SK-N-SH (cell line): Measurements from ENCODE around the gene NMNAT2. TPM values are rescaled to one million over a fixed set of nuclear protein-coding genes. Genes with fewer than 3 reads are reported as not detected.

Source experiments
- CTCF ChIA-PET: fragments of 300-600, 350-600 bp; formaldehyde crosslinking; extraction: SDS; loops from one replicate; lab custom pipeline; 2021; lab: Yijun Ruan, JAX
- POLR2A ChIA-PET: fragments of 350-600 bp; sonication (Branson Sonifier 250); formaldehyde crosslinking; extraction: SDS; loops from one replicate; lab custom pipeline; 2020; ENCODE audit warnings: antibody characterized with exemption, inconsistent platforms; lab: Yijun Ruan, JAX
- DNase-seq: peaks from one replicate; pipeline ENCODE4 v3.0.0; 2012
- H2AFZ ChIP-seq: fragments of 200-600 bp; sonication (generic); 2 replicates; pipeline ENCODE4 v1.8.1; 2016; ENCODE audit warnings: antibody characterized with exemption, mild to moderate bottlenecking, low read depth
- H3F3A ChIP-seq: fragments of 200-600 bp; sonication (generic); replicated peaks from 2 replicates; pipeline ENCODE3; 2016; ENCODE audit warnings: antibody characterized with exemption, mild to moderate bottlenecking; ENCODE audit not compliant: insufficient read depth
- H3K27ac ChIP-seq, 2 experiments: fragments of 200-500 bp in 1 of 2; fragments of 200-600 bp in 1 of 2; sonication (Bioruptor generic) in 1 of 2; sonication (generic), shearing (Covaris generic) in 1 of 2; 2 replicates each; pipeline versions ENCODE4 v1.5.1 to v1.6.1; 2014 to 2016; ENCODE audit warnings: low read depth in 2 of 2, inconsistent platforms in 1 of 2, low read length in 1 of 2, mild to moderate bottlenecking in 1 of 2, mixed read lengths in 1 of 2
- H3K27me3 ChIP-seq: fragments of 200-600 bp; sonication (generic), shearing (Covaris generic); 2 replicates; pipeline ENCODE4 v1.6.1; 2016; ENCODE audit warnings: mixed run types; ENCODE audit not compliant: insufficient read depth
- H3K36me3 ChIP-seq, 2 experiments: fragments of 200-500 bp in 1 of 2; fragments of 200-600 bp in 1 of 2; sonication (Bioruptor generic) in 1 of 2; sonication (generic) in 1 of 2; replicated peaks in 1 of 2; 2 replicates each; pipeline versions ENCODE3 to v1.5.1; 2014 to 2016; ENCODE audit warnings: low read length in 1 of 2, mild to moderate bottlenecking in 1 of 2; ENCODE audit not compliant: insufficient read depth in 2 of 2, control insufficient read depth in 1 of 2
- H3K4me1 ChIP-seq, 2 experiments: fragments of 200-500 bp in 1 of 2; fragments of 200-600 bp in 1 of 2; sonication (Bioruptor generic) in 1 of 2; sonication (generic), shearing (Covaris generic) in 1 of 2; 2 replicates each; pipeline versions ENCODE4 v1.5.1 to v1.6.1; 2014 to 2016; ENCODE audit warnings: low read depth in 1 of 2, low read length in 1 of 2, mixed run types in 1 of 2; ENCODE audit not compliant: insufficient read depth in 2 of 2, control insufficient read depth in 1 of 2
- H3K4me2 ChIP-seq: fragments of 200-600 bp; sonication (generic), shearing (Covaris generic); 2 replicates; pipeline ENCODE4 v1.6.1; 2017; ENCODE audit warnings: mixed run types
- H3K4me3 ChIP-seq, 2 experiments: fragments of 200-500 bp in 1 of 2; fragments of 200-600 bp in 1 of 2; sonication (Bioruptor generic) in 1 of 2; sonication (generic), shearing (Covaris generic) in 1 of 2; 2 replicates each; pipeline versions ENCODE4 v1.5.1 to v1.8.1; 2014 to 2016; ENCODE audit warnings: low read depth in 2 of 2, inconsistent platforms in 1 of 2, low read length in 1 of 2, mild to moderate bottlenecking in 1 of 2, mixed read lengths in 1 of 2, moderate library complexity in 1 of 2
- H3K79me2 ChIP-seq: fragments of 200-600 bp; sonication (generic); 2 replicates; pipeline ENCODE4 v1.8.1; 2017; ENCODE audit warnings: mild to moderate bottlenecking; ENCODE audit not compliant: insufficient read depth
- H3K9ac ChIP-seq: fragments of 200-600 bp; sonication (generic); 2 replicates; pipeline ENCODE4 v1.6.1; 2017; ENCODE audit warnings: mixed run types
- H3K9me2 ChIP-seq: fragments of 200-600 bp; sonication (generic); 2 replicates; pipeline ENCODE4 v1.6.1; 2017; ENCODE audit warnings: mixed run types
- H3K9me3 ChIP-seq: fragments of 200-600 bp; sonication (generic); 2 replicates; pipeline ENCODE4 v1.6.1; 2017; ENCODE audit warnings: mixed run types, mild to moderate bottlenecking, moderate library complexity
- H4K20me1 ChIP-seq: fragments of 200-600 bp; sonication (generic); 2 replicates; pipeline ENCODE4 v1.6.1; 2017; ENCODE audit warnings: mild to moderate bottlenecking, mixed run types; ENCODE audit not compliant: insufficient read depth
- CHD2 ChIP-seq: fragments of 150-350 bp; IDR thresholded peaks from 2 replicates; pipeline ENCODE4 v1.6.1; 2018; ENCODE audit warnings: low read length; ENCODE audit not compliant: partially characterized antibody
- CTCF ChIP-seq: fragments of 200-600 bp; sonication (generic); IDR thresholded peaks from 2 replicates; pipeline ENCODE4 v1.6.1; 2017; ENCODE audit warnings: antibody characterized with exemption, mild to moderate bottlenecking, moderate library complexity
- ELF1 ChIP-seq: IDR thresholded peaks from 2 replicates; pipeline ENCODE4 v1.4.0; 2012
- EZH2phosphoT487 ChIP-seq: fragments of 200-600 bp; sonication (generic); IDR thresholded peaks from 2 replicates; pipeline ENCODE4 v1.6.1; 2017; ENCODE audit warnings: low read depth, mixed run types, mild to moderate bottlenecking, antibody characterized with exemption, moderate library complexity, borderline replicate concordance
- FOSL2 ChIP-seq: IDR thresholded peaks from 2 replicates; pipeline ENCODE4 v1.4.0; 2012; ENCODE audit warnings: low read depth, mild to moderate bottlenecking, moderate library complexity, borderline replicate concordance
- FOXJ3 ChIP-seq: sonication (generic); formaldehyde crosslinking; IDR thresholded peaks from 2 replicates; pipeline ENCODE4 v1.5.1; 2020; ENCODE audit warnings: mild to moderate bottlenecking, missing genetic modification reagents
- GABPA ChIP-seq: IDR thresholded peaks from 2 replicates; pipeline ENCODE4 v1.4.0; 2012; ENCODE audit warnings: low read depth, mild to moderate bottlenecking
- GATA2 ChIP-seq: sonication (generic); formaldehyde crosslinking; IDR thresholded peaks from 2 replicates; pipeline ENCODE4 v1.5.0; 2020; ENCODE audit warnings: mild to moderate bottlenecking, missing genetic modification reagents
- JUND ChIP-seq: IDR thresholded peaks from 2 replicates; pipeline ENCODE4 v1.4.0; 2012
- MAX ChIP-seq: IDR thresholded peaks from 2 replicates; pipeline ENCODE4 v1.4.0; 2012; ENCODE audit warnings: low read depth
- MXI1 ChIP-seq: IDR thresholded peaks from 2 replicates; pipeline ENCODE4 v1.6.1; 2012; ENCODE audit warnings: mild to moderate bottlenecking, low read depth, low read length, improper control_type of control experiment
- NFIC ChIP-seq: IDR thresholded peaks from 2 replicates; pipeline ENCODE4 v1.4.0; 2012; ENCODE audit warnings: borderline replicate concordance
- POLR2AphosphoS5 ChIP-seq: IDR thresholded peaks from 2 replicates; pipeline ENCODE4 v1.6.1; 2012; ENCODE audit warnings: low read depth, low read length
- RAD21 ChIP-seq: IDR thresholded peaks from 2 replicates; pipeline ENCODE4 v1.6.1; 2012; ENCODE audit warnings: mild to moderate bottlenecking, low read length
- RCOR1 ChIP-seq: fragments of 150-350 bp; IDR thresholded peaks from 2 replicates; pipeline ENCODE4 v1.6.1; 2017; ENCODE audit warnings: antibody characterized with exemption, low read length
- RFX5 ChIP-seq: IDR thresholded peaks from 2 replicates; pipeline ENCODE4 v1.6.1; 2012; ENCODE audit warnings: mild to moderate bottlenecking, improper control_type of control experiment, low read length
- RXRA ChIP-seq: IDR thresholded peaks from 2 replicates; pipeline ENCODE4 v1.4.0; 2012; ENCODE audit warnings: low read depth, mild to moderate bottlenecking, borderline replicate concordance
- USF1 ChIP-seq: IDR thresholded peaks from 2 replicates; pipeline ENCODE4 v1.4.0; 2012; ENCODE audit warnings: low read depth, borderline replicate concordance
- YY1 ChIP-seq: IDR thresholded peaks from 2 replicates; pipeline ENCODE4 v1.4.0; 2012; ENCODE audit warnings: low read depth, mild to moderate bottlenecking
- WGBS: methylation state at CpG from one replicate; pipeline ENCODE4 v1.1.6; 2017; ENCODE audit warnings: low lambda C conversion rate; 5-methylcytosine and 5-hydroxymethylcytosine counted together
- polyA plus RNA-seq, 3 experiments: library from polyadenylated mRNA; depleted of rRNA; stranded (reverse); fragments of >200 nt; gene quantifications; 2 replicates each; pipeline ENCODE4 v1.2.3, GENCODE V29; 2012

Gene NMNAT2
- polyA plus RNA-seq, 1 of the 3 experiments (the other 2 are of a cell fraction): 0.07 TPM

GRCh38 chr1:183327434-183328290, 90.5 kb downstream of the NMNAT2 start:
- no peaks in the 10 kb centered on the region for H3K9me2 ChIP-seq
- no peak overlapping the region for H3K4me3 ChIP-seq
- no peaks in the 10 kb centered on the region for H3K9me3 ChIP-seq
- no peak overlapping the region for H3K4me2 ChIP-seq
- POLR2A ChIA-PET: no interaction called here
- H3K27me3 ChIP-seq: no peaks in the 10 kb centered on the region; the same call in 1 of the 2 replicates
- no peak for TF ChIP-seq CTCF
- no peak for TF ChIP-seq RCOR1
- no peak for TF ChIP-seq NFIC
- no peak for TF ChIP-seq RFX5
- TF ChIP-seq MXI1: no peak
- no peak for TF ChIP-seq GATA2 (CRISPR knock-in tag)
- TF ChIP-seq YY1: no peak
- TF ChIP-seq CHD2: no peak
- TF ChIP-seq GABPA: no peak
- no peak for TF ChIP-seq JUND
- no peak for TF ChIP-seq RAD21
- TF ChIP-seq USF1: no peak
- TF ChIP-seq EZH2phosphoT487: no peak
- no peak for TF ChIP-seq RXRA
- no peak for TF ChIP-seq ELF1
- TF ChIP-seq FOXJ3 (CRISPR knock-in tag): no peak
- no peak for TF ChIP-seq POLR2AphosphoS5
- TF ChIP-seq FOSL2: no peak
- TF ChIP-seq MAX: no peak
- no peaks in the 10 kb centered on the region for H3F3A ChIP-seq
- DNase-seq: no peak
- H3K79me2 ChIP-seq: no peaks in the 10 kb centered on the region
- 63% methylated on average over 11 of the region's 11 CpGs for WGBS
- peaks cover 5 to 9% of the 10 kb centered on the region in 2 experiments; a peak in 1 of 4 replicates for H3K4me1 ChIP-seq
- CTCF ChIA-PET: interaction anchor here (1.1 to 1.6 kb wide), 2 partner anchors 10 to 13 kb away, joined by 3 to 6 read pairs; no protein-coding TSS in a partner anchor
- H4K20me1 ChIP-seq: no peaks in the 10 kb centered on the region
- no peak overlapping the region for H3K27ac ChIP-seq
- no peak overlapping the region for H2AFZ ChIP-seq
- H3K36me3 ChIP-seq: no peaks in the 10 kb centered on the region
- no peak overlapping the region for H3K9ac ChIP-seq
